Activated CD8-positive, alpha-beta memory T cell treated with anti-CD3 and anti-CD28 coated beads, Interleukin-2, amount 50 U/mL, for 1 hour (primary cell): ENCODE measurements around the gene PDIA4.

Experiments
- DNase-seq: peaks from one replicate; pipeline ENCODE4 v3.0.0-alpha.2; 2020; ENCODE audit errors: extremely low read depth

The PDIA4 gene

DNA sequence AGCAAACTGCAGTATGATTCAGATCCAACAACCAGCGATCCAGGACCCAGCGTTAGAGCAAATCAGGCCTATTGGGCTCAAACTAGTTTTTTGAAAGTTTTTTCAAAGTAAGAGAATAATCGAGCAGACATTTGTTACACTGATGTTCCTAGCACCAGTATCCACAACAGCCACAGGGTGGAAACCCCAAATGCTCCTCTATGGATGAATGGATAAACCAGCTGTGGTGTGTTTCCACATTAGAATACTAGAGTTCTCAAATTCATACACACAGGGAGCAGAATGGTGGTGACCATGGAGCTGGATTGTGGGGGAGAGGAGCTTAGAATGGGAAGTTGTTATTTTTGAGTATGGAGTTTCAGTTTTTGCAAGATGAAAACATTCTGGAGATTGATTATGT is 60.7 kb downstream of the PDIA4 start:
- DNase-seq, result no peak

DNA sequence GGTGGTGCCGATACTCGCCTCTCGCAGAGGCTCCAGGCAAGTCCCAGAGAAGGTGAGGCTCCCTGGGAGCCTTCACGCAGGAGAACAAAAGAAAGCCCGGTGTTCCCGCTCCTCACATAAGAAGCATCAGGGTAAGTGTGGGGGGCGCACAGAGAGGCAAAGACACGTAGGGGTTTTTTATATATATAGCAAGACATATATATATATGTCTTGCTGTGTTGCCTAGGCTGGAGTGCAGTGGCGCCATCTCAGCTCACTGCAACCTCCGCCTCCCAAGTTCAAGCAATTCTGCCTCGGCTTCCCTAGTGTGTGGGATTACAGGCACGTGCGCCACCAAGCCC is 61.3 kb downstream of the PDIA4 start:
- no peak for DNase-seq

DNA sequence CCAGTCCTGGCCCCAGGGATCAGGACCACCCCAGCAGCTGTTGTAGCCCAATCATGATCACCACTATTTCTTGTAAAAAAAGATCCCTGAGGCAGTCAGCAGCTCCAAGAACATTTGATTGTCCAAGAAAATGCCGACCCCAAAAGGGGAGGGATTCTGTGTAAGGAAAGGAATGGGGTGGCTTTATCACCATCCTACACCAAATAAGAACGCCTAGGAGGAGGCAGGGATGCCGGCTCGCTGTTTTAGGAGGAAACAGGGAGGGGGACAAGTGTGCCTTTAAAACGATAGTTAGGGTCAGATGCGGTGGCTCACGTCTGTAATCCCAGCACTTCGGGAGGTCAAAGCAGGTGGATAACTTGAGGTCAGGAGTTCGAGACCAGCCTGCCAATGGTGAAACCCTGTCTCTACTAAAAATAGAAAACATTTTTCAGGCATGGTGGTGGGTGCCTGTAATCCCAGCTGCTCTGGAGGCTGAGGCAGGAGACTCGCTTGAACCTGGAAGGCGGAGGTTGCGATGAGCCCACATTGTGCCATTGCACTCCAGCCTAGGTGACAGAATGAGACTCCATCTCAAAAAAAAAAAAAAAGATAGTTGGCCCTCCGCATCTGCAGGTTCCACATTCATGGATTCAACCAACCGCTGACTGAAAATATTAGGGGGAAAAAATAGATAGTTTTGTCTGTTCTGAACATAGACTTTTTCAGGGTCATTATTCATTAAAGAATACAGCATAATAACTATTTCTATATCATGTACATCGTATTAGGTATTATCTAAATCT is 63.6 kb downstream of the PDIA4 start:
- DNase-seq, result no peak

DNA sequence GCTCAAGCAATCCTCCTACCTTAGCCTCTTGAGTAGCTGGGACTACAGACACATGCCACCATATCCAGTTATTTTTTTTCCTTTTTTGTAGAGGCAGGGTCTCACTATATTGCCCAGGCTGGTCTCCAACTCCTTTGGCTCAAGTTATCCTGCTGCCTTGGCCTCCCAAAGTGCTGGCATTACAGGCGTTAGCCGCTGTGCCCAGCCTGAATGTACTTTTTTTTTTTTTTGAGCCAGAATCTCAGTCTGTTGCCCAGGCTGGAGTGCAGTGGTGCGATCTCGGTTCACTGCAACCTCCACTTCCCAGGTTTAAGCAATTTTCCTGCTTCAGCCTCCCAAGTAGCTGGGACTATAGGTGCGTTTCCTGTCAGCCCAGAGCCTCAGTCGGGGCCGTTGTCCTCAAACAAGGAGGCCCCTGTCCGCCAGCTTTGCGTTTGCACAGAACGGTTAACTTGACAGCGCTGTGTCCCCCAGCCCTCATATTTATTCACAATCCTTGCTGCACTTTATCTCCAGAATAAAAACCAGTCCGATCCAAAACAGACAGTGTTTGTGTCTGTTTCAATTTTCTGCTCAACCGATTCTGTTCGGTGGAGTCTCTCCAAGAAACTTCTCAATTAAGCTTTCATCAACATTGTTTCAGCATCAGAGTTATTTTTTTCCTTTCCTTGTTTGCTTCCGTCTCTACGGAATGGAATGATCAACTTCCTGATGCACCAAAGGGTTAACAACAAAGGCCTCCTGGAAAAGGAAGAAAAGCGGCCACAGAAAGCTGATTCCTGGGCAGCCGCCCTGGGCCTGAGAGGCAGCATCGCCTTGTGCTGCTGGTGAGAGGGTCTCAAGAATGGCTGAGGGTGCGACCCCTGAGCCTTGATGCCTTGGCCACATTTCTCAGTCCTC is 64.5 kb downstream of the PDIA4 start:
- no peak for DNase-seq

DNA sequence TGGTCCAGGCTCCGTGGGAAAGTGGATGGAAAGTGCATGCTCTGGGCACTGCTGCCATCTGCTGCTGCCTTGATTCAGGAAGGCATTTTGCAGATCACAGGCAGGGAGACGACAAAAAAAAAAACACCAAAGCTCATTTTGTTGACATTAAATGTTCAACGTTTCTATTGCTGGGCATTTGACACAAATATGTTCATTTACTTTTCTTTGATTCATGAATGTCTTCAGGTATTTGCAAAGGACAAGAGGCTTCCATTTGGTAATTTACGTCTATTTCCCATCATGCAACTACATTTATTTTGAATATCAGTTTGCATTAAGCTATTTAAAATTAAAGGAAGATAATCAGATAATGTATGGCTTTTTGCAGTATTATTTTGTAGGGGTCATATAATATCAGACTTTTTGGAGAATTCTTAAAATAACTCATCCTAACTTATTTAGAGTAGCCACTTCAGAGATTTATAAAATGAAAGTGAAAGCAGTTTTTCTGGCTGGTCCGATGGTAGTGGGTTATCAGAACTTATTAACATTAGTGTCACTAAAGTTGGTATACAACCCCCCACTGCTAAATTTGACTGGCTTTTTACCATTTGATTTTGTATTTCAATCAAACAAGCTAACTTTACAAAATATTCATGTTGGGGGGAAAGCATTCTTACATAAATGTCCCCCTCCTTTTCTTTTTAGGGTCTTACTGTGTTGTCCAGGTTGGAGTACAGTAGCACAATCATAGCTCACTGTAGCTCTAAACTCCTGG is 65.3 kb downstream of the PDIA4 start:
- no peak for DNase-seq

DNA sequence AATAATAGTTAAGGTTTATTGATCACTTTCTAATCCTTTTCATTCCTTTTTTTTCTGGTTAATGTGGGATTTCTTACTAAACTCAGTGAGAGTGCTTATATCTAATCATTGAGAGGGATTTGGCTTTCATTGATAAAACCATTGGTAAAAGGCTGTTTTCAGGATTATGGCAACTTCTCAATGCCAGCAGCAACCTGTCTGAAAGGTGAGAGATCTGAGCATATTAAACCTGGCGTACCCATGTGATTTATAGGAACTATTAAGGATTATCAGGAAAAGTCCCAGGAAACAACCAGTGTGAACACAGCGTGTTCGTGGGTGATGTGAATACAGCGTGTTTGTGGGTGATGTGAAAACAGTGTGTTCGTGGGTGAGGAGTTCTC is 65.9 kb downstream of the PDIA4 start:
- DNase-seq, result no peak

DNA sequence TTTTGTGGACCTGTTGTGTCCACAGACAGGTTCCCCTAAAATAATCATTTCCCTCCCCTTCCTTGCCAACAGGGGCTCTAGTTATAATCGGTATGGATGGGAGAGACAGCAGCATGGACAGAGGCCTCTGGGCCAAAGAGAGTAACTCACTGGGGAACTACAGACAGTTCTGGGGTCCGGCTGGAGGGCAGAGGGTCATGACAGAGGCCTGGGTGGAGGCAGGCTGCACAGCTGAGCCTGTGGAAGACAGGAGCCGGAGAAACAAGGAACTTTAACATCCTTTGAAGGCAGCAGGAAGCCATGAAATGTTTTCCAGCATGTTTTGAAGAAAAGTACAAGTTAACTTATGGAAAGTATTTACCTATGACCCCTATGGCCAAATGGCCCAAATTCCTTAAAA is 68.6 kb downstream of the PDIA4 start:
- no peak for DNase-seq

DNA sequence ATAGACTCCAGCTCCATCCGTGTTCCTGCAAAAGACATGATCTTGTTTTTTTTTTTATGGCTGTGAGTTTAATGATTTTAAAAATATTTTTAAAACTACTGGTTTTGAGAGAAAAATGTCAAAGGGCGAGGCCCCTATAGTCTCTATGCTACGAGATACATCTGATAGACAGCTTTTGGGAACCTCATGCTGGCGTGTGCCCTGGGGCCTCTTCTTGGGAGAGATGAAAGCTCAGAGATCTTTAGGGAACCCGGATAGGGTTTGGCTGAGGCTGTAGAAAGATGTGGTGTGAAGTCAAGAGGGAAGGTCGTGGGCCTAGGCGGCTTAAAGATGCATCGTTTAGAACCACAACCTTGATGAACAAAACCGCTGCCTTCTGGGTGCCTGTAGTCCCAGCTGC is 70.2 kb downstream of the PDIA4 start:
- DNase-seq, result no peak

DNA sequence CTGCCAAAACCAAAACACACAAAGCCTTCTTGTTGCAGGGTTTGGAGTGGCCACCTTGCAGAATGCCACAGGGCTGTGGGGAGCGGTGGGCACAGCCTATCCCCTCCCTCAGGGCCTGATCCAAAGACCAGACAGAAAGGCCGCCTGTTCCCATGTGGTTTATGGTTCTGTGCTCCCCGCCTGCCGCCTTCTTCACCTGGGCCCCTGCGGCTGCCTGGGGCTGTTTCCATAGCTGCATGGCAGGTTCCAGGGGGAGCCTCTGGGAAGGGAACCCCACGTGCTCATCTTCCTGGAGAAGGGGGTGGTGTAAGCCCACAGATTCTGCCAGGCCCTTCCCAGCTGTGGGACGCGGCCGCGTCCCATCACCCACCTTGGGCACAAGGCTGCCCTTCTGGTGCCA is 73.5 kb downstream of the PDIA4 start:
- DNase-seq, result no peak

DNA sequence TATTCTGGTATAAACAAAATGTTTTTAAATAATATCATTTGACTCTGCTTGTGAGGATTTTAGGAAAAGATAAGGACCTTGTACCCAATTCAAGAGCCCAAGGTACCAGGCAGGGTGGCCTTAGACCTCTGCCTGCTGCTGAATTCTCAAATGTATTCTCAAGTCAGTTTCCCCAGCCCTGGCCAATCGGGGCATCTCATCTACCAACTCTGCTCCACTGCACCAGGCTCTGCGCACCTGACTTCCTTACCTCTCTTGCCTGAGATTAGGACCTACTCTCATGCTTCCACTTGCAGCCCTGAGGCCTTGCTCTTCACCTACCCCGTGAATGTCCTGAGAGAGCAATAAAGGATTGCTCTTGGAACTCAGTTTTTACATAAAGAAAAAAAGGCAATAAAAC is 74.6 kb downstream of the PDIA4 start:
- no peak for DNase-seq
